VCaP (cell line): Measurements from ENCODE around the gene MAPK14.
A peak's percentile ranks its signal among the peaks of the same experiment; 100 is the strongest.

ENCODE experiments used
- H3K27ac ChIP-seq: fragments of 450-650 bp; 2 replicates; pipeline ENCODE4 v1.5.1; 2017
- CTCF ChIP-seq: fragments of 450-650 bp; conservative IDR thresholded peaks from 2 replicates; pipeline ENCODE4 v1.5.1; 2017; ENCODE audit warnings: mild to moderate bottlenecking, moderate library complexity

The MAPK14 gene

GRCh38 chr6:36125575-36125974 is 98.0 kb downstream of the MAPK14 start:
- H3K27ac ChIP-seq: no peak overlapping the region
- TF ChIP-seq CTCF: no peak

DNA sequence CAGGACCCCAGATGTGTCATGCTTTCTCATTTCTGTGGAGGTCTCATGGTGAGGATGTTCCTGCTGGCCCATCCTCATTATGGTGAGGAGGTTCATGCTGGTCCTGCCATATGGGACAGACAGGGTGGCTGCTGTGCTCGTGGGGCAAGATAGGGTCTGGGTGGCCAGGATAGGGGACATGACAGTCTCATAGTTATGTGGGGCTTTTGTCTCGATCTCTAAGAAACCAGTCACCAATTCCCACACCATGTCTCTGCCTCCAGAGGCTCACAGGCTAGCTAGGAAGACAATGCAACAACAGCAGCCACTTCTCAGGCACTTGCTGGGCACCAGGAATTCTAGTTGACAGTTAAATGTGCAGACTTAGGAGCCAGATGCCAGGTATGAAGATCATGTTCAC is 98.5 kb downstream of the MAPK14 start:
- TF ChIP-seq CTCF: no peak
- no peak overlapping the region for H3K27ac ChIP-seq

DNA sequence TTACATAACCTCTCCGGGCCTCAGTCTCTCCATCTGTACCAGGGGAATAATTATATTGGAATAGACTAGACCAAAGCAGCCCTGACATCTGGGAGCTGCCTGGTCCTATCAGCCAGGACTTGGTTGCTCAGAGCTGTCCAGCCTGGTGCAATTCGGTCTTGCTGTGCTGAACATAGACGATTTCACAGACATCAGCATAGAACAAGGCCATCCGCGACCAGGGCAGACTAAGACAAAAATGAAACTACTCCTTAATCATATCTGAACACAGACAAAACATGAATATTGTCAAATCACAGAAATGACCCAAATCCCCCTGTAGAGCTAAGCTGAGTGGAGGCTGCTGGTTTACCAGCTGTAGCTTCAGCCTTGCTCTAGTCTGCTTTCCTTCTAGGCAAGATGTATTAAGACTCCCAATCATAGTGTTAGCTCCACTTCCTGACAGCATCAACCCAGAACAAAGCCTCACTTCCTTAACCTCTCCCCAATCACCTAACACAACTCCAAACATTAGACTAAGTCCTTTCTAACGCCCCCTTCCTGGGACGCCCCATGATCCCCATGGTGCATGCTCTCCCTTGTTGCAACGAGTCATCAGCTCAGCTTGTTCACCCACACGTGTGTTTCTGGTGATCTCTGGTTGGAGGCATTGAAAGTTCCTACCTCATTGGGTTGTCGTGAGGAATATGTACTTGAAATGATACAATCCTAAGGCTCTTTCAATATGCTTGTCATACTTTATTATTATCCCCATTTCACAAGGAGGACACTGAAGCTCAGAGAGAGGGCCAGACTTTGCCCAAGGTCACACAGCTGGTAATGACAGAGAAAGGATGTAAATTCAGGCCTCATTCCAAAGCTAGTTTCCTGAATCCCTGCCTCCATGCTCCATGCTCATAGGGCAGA is 99.2 kb downstream of the MAPK14 start:
- TF ChIP-seq CTCF: no peak
- H3K27ac ChIP-seq: no peak overlapping the region

- TF ChIP-seq CTCF: no peak
- no peak overlapping the region for H3K27ac ChIP-seq
Measured at GRCh38 chr6:36127462-36128016, 99.9 kb downstream of the MAPK14 start.

DNA sequence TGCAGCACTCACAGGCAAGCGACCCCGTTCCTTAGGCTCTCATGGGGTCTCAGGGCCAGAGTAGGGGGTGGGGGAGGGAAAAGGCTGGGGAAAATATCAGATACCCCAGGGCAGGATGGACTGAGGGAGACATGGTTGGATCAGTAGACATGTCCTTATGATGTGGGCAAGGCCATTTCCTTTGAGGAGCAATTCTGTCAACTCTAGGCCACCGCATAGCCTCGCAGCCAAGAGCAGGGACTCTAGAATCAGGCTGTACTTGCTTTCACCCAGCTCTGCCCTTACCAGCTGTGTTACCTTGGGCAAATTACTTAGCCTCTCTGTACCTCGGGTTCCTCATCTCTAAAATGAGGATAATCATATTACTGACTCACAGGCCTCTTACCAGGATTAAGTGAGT is 100.5 kb downstream of the MAPK14 start:
- no peak overlapping the region for H3K27ac ChIP-seq
- TF ChIP-seq CTCF: no peak

GRCh38 chr6:36128793-36129192 is 101.2 kb downstream of the MAPK14 start:
- H3K27ac ChIP-seq: peak overlapping the region; percentile 96; the same call in 1 of the 2 replicates
- TF ChIP-seq CTCF: no peak

GRCh38 chr6:36129334-36129733 is 101.7 kb downstream of the MAPK14 start:
- H3K27ac ChIP-seq: peak overlapping the region; percentile 96
